Stimulated activated CD4-positive, alpha-beta T cell treated with anti-CD3 and anti-CD28 coated beads, Interleukin-12 subunit alpha, Interleukin-12 subunit beta, amount 100 ng/mL, for 24 hours (primary cell): ENCODE data around the gene SLFN14.
"Not testable (repeated sequence)": the region's sequence is repeated elsewhere in the genome, so short reads cannot be mapped to it uniquely, and the experiment has no call there.

ENCODE experiments used
- DNase-seq, 2 experiments: peaks; one replicate each; pipeline ENCODE4 v3.0.0-alpha.2; 2020; ENCODE audit warnings: low read depth in 2 of 2

SLFN14 gene

DNA sequence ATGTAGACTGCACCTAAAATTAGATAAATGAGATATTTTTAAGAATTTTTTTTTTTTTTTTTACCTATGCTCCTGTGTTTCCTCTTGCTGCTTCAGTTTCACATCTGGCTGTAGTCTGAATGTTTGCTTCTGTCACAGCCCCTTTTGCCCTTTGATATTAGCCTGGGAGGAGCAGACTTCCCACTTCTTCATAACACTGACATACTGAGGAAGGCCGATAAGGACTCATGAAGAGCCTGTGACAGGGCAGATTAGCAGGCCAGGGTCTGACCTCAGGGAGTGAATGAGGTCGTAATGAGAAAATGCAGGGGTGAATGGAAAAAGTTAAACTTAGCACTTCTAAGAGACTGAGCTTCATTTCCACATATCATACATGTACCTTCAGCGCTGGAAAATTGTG is at the start of gene SLFN14:
SLFN14 (minus strand) TSS at position 117 of the 400 bp plus-strand sequence. CDS start 2,757 bp downstream, outside the sequence.
- no peak for DNase-seq

DNA sequence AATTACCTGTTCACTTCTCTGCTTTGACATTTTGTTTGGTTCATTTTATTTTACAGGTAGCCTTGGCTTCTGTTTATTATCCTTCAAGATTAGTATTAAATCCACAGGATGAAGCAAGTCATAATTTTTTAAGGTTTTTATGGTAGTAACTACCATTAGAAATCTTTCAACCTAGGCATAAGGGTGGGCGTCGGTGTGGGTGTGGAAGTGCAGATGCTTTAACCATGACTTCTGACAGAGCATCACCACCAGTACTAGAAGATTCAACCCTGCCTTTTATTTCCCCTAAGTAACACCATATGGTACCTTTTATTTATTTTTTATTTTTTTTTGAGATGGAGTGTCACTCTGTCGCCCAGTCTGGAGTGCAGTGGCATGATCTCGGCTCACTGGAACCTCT is 49.2 kb upstream of the SLFN14 start:
- no peak for DNase-seq

DNA sequence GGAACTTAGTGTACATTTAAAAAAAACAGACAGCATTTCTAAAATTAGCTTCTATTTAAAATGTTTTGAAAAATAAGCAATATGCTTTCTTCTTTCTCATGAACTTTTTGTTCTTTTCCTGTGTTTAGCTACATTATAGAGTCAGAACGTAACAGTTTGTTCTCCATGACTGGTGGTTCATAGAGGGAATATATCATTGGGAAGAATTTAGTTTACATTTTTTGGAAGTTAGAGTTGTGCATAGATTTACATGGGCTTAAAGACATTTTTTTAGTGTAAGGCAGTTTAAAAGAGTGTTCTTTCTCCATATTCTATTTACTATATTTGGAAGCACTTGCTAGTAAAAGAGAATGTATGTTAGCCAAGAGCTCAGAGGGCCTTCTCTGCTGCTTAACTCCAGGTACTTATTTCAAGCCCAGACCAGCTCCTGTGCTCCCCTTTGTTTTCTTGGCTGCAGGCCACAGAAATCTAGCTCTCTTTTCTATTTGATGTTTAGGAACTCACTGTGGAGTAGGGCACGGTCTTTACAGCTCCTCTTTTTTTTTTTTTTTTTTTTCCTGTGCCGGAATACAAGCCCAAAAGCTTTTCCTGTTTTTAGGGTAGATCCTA is 46.7 kb upstream of the SLFN14 start:
- DNase-seq, result no peak

DNA sequence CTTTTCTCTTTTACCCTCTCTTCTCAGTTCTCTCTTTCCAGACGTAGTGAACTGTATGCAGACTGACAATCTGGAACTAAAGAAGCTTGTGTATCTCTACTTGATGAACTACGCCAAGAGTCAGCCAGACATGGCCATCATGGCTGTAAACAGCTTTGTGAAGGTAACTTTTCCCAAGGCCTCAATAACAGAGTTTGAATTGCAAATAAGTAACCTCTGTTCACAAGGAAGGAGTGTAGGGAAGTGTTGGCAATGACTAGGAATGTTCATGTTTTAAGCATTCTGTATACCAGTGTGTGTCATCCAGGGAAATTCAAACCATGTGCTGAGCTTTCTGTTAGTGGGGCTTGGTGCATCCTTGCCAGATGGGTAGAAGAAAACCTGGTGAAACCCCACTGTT is 45.1 kb upstream of the SLFN14 start:
- no peak for DNase-seq

DNA sequence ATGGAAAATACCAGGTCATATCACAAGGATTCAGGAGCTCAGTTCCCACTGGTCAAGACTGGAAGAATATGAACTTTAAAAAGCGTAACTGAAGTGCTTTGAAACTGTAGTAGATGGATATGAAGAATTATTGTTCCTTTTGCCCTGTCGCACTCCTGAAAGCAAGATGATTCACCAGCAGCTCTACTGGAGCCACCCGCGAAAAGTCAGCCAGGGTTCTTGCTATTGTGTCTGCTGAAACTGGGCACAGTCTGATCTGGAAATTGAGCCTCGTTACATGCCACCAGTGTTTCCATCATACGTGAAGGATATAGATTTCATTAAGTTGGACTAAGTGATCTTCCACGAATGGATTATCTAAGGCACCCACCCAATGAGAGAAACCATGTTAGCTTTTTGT is 43.1 kb upstream of the SLFN14 start:
- DNase-seq, result no peak

DNA sequence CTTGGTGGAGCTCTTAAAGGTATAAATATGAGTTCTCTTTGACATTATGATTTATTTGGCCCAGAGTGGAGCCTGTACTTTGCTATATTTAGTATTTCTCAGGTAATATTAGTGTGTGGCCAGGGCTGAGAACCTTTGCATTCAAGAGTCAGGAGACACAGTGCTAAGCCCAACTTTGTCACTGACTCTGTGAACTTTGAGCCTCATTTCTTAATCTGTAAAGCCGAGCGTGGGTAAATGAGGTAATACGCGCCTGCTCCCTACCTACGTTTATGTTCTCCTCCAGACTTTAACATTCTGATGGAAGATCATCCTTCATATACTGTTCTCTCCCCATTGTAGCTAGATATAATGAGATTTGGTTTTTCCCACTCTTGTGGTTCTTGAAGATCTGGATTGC is 37.0 kb upstream of the SLFN14 start:
- DNase-seq, result no peak

DNA sequence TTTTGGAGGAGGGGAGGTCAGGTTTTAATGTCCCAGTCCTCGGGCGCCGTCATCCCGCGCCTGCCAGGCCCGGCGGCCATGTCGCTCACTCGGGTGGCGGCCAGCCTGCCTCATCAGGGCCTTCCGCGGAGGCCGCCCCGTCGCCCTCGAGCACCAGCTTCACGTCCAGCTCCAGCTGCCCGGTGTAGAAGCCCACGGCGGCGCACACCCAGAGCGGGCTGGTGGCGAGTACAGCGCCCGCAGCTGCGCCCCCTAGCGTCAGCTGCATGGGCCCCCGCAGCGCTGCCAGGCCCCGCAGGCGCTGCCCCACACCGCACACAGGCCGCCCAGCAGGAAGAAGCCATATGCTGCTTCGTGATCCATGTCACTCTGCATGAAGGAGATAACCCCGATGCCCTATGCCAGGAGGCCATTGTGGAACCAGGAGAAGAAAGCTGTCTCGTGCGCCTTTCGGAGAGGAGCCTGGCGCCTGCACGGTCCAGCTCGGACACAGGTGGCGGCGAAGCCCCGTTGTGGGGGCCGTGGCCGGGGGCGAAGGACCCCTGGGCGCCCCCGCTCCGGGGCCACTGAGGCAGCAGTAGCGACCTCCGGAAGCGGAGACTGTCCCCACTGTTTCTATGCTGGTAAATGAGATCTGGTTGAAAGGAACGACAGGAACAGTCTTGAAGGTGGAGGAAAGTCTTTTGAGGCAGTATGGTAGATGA is 36.1 kb upstream of the SLFN14 start:
- no peak for DNase-seq

DNA sequence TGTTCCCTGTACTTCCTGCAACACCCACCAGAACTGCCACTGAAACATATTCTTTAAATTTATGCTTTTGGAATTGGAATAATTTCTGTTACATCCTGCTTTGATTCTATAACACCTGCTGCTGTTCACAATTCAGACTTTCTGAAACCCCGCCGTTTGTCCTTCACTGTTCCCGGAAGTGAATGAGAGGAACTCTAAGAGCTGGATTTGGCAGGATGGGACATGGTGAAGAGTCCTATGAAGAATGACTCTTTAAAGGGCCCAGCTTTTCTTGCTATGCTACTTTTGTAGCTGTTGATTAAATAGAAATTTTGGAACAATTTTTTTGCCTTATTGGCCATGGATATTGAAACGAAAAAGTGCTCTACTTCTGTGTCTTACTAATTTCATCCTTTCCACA is 35.5 kb upstream of the SLFN14 start:
- DNase-seq, result no peak

DNA sequence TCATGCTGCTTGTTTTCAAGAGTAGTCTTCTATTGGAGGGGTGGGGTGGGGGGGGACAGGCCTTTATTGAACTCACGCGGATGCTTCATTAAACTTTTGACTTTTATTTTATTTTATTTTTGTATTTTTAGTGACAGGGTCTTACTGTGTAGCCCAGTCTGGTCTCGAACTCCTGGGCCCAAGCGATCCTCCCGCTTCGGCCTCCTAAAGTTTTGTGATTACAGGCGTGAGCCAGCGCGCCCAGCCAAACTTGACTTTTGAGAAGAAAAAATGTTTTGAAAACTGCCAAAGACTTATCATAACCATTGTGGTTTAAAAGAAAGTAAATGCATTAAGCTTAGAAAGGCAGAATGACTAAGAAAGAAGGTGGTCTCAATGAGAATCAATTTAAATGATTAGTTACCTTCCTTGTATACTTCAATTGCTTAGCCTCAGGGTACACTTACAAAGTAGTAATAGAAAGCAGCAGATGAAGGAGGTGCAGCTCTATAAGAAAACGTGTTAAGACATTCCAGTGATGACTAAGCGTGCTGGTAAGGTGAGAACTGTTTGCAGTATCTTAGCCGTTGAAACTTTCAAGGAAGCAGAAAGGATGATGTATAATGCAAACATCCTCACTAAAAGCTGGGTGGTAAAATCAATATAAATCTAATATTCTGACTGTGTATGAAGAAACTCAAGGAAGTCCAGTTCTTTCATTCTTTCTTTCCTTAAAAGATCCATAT is 27.7 kb upstream of the SLFN14 start:
- DNase-seq, result no peak

DNA sequence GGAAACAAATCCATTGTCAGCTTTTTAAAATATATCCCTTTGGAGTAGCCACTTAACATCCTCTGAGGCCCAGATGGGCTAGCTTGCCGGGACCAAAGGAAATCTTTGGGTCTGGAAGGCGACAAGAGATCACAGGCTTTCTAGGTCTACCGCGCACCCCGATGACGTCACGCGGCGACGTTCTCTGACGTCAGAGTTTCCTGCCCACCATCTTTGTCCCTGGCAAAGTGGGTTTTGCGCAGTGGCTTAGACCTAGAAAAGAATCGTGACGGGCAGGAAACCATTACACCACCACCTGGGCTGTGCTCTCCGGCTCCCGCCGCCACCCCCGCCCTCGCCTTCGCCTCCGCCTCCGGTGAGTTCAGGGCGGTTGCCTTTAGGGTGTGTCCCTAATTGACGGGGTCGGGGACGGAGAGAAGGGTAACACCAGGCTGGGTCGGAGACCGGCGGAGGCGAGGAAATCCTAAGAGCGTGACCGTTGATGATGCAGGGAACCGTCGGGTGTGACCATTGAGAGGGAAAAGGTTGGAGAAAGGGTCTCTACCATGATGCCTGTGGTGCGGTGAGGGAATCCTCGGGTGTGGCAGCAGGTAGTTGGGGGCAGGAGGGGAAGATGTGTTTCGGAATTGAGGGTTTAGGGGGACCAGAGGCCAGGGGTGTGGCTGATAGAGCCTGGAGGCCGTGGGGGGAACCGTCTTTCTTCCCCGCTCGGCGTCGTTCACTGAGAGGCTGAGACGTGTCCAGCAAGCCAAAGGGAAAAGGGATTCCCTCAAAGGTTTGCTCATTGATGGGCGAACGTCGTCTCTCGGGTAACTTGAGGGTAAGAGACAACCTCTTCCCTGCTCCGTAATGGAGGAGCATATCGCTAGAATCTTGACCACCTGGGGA is 26.7 kb upstream of the SLFN14 start, which contains the start of gene AP2B1:
AP2B1 (plus strand) TSS at position 249 of the 888 bp plus-strand sequence. CDS start 6,709 bp downstream, outside the sequence.
- DNase-seq, result peak; percentile 95 to 96

DNA sequence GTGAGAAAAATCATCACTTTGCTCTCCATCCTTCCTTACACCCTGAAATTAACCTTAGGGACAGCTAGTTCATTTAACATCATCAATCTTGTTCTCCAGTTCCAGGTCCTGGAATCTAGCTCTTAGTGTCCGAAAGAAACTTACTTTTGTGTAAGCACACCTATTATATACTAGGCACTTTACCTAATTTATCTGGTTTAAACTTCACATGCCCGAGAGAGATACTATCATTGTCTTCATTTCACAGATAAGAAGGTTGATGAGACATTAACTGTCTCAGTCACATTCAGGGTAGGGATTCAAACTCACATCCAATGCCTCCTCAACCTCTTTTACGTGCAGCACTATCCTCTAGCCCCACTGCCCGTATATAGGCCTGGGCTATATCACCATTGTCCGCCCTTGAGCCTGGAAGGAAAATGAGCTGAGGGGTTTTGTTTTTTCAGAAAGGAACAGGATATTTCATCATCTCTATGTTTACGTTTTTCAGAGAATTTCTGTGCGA is 26.0 kb upstream of the SLFN14 start:
- DNase-seq, result no peak

DNA sequence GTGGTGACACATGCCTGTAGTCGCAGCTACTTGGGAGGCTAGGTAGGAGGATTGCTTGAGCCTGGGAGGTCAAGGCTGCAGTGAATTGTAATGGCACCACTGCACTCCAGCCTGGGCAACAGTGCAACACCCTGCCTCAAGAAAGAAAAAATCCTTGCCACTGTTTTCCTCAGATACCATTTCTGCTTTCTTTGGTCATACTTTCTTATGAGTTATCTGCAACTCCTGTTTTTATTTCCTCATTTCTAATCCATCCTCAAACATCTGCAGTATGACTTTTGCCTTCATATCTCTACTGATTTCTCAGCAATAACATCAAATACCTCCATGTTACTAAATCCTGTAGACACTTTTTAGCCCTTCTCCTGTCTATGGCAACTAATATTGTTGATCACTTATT is 23.4 kb upstream of the SLFN14 start:
- DNase-seq, result no peak

DNA sequence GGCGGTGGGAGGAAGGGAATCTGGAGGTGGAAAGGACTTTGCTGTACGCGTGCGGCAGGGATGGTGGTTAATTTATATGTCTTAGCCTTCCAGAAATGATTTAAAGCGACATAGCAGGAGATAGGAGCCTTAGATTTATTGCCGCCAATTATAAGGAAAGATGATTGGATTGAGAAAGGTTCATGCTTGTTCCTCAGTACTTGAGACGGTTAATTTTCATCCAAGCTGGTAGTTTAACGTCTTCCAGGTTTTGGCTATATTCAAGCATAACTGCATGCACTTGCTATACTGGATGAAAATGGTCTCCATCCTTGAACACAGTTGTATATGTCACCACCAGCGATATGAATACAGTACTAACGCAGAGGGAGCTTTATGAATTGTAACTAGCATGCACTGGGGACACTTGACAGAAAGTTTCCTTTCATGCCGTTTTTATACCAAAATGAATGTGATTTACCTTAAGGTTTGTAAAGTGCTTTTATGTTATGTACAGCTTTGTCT is 18.4 kb upstream of the SLFN14 start:
- no peak for DNase-seq

DNA sequence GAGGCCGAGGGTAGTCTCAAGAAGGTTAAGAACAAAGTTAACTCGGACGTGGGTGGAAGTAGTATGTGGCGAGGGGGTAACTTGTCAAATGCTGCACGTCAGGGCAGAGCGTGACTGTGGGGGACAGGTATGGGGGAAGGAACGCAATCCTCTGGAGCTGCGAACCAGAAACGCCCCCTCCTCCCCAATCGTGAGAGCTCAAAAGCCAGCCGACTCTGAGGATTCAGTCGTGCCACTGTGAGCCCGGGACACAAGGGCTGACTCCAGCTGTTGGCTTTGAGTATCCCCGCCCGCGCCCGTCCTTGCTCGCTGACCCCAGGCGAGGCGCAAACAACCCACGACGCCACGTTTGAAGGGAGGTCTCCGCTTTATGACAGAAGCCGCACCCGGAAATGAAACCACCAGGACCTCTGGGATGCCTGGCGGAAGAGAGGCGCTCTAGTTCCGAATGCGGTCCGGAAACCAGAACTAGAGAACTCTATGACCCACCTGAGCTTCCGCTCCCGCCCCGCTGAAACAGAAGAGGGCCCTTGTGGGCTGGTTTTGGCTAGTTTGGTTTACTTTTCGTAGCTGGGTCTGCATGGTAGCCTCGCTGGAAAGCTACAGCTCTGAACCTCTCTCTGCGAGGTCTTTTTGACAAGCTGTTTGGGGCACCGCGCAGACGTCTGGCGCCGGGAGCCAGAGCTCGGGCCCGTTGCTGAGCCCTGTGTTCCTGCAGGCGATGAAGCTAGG is 17.7 kb upstream of the SLFN14 start, which contains the start of gene PEX12:
PEX12 (minus strand) TSS at position 375 of the 732 bp plus-strand sequence. CDS start 550 bp downstream, outside the sequence.
- peak; percentile 76 to 81 for DNase-seq

DNA sequence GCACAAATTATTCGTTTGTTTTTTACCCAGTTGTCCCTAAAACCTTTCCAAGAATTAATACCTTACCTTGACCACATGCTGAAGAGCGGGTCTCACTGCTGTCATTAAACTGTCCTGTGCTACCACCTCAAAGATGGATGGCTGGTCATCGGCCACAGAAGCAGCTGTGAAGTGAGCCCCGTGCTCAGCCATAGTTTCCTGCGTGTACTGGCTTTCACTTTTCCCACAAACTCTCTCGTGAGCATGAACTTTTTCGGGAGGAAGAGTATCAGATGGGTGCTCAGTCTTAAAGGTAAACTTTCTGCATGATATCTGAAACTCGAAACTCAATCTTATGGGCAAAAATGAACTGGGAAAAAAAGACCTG is 17.2 kb upstream of the SLFN14 start:
- no peak for DNase-seq

DNA sequence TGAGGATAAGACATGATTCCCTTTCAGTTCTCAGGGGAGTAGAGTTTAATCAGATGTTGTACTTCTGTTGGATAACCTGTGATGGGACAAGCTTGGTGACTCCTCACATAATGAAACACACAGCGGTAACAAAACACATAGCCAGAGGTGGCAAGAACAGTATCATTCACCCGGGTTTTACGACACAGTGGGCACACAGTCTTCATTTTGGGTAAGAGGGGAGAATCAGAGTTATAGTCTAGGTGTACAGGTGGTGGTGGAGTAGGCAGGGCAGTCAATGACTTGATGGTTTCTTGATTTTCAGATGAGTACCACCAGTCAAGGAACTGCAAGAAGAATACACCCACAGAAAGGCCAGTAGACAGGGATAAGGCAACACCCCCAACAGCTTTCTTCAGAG is 15.1 kb upstream of the SLFN14 start:
- DNase-seq, result no peak

DNA sequence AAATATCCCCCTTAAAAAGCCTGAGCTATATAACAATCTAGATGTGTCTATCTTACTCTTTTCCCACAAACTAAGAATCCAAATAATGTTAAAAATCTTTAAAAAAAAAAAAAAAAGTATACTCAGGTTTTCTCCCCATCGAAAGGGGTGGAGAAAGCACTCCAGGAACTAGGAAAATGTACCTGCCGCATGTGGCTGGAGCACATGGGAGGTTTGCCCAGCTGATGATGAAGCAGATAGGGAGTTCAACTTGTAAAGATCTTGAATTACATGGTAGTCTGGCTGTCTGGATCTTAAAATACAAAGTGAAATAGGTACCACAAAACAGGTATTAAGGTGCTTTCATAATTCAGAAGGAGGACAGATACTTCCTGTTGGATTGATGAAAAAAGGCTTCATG is 8.8 kb upstream of the SLFN14 start:
- DNase-seq, result no peak

DNA sequence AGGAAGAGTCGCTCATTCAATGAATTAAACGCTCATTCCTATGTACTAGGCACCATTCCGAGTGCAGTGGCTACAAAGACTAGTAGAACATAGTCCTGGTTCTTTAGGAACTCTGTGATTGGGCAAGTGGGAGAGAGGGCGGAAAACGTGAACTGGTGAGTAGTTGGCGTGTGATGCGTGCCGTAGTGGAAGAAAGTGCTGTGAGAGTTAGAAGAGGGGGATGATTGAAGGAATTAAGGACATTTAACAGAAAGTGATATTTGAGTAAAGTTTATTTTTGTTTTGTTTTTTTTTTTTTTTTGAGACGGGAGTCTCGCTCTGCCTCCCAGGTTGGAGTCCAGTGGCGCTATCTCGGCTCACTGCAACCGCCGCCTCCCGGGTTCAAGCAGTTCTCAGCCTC is 7.9 kb upstream of the SLFN14 start:
- peak; percentile 25 to 43 for DNase-seq

DNA sequence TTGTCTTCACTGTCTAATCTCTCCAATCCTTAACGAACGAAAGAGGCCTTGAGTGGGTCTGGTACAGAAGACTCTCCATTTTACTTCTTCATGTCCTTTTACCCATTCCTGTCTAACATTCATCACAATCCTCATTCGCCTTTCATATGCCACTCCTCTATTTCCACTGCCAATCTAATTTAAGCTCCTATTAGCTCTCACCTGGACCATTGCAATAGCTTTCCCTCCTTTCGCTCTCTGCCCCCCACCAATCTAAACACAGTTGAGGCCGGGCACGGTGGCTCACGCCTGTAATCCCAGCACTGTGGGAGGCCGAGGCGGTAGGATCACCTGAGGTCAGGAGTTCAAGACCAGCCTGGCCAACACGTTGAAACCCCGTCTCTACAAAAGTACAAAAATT is 6.3 kb upstream of the SLFN14 start:
- no peak for DNase-seq

DNA sequence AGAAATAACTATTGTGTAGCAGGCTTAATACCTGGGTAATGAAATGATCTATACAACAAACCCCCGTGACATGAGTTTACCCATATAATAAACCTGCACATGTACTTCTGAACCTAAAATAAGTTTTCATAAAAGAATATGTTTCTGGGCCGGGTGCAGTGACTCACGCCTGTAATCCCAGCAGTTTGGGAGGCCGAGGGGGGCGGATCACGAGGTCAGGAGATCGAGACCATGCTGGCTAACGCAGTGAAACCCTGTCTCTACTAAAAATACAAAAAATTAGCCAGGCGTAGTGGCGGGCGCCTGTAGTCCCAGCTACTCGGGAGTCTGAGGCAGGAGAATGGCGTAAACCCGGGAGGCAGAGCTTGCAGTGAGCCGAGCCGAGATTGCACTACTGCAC is 2.6 kb upstream of the SLFN14 start:
- not testable (repeated sequence) for DNase-seq
